Mammary epithelial cell (primary cell): Measurements from ENCODE around the gene ATP4A.

Experiments used
- CTCF ChIP-seq, 2 donors: IDR thresholded peaks in 1 of 2; conservative IDR thresholded peaks in 1 of 2; 2 replicates each; pipeline ENCODE4 v1.5.1; 2011 to 2012; ENCODE audit warnings: inconsistent platforms in 2 of 2, low read length in 2 of 2, mild to moderate bottlenecking in 2 of 2, control low read depth in 1 of 2, low read depth in 1 of 2; ENCODE audit not compliant: insufficient read depth in 1 of 2; ENCODE audit errors: extremely low read depth in 1 of 2
- EZH2 ChIP-seq: IDR thresholded peaks from 2 replicates; pipeline ENCODE4 v1.6.1; 2012; ENCODE audit warnings: low read length, inconsistent platforms, borderline replicate concordance

- no peak for TF ChIP-seq CTCF (conservative IDR thresholded peaks at IDR 0.05 in 1 of 2, IDR thresholded peaks at IDR 0.05 in 1 of 2; ENCODE audit: extremely low read depth in 1 of 2, insufficient read depth in 1 of 2, low read depth in 1 of 2, low read length in 2 of 2)
- no peak for TF ChIP-seq EZH2
These were observed 24.1 kb downstream of the ATP4A start for GRCh38 chr19:35539314-35539713.
